Superior temporal gyrus (tissue), 1 donor: ENCODE measurements around the gene ZFP36L1.
A peak's percentile ranks its signal among the peaks of the same experiment; 100 is the strongest.

Source experiments
- DNase-seq: peaks from one replicate; pipeline ENCODE4 v3.0.0-alpha.2; 2016; ENCODE audit errors: extremely low spot score

ZFP36L1 gene

GRCh38 chr14:68795597-68796417, 2.9 kb upstream of the ZFP36L1 start:
- DNase-seq = no peak

DNA sequence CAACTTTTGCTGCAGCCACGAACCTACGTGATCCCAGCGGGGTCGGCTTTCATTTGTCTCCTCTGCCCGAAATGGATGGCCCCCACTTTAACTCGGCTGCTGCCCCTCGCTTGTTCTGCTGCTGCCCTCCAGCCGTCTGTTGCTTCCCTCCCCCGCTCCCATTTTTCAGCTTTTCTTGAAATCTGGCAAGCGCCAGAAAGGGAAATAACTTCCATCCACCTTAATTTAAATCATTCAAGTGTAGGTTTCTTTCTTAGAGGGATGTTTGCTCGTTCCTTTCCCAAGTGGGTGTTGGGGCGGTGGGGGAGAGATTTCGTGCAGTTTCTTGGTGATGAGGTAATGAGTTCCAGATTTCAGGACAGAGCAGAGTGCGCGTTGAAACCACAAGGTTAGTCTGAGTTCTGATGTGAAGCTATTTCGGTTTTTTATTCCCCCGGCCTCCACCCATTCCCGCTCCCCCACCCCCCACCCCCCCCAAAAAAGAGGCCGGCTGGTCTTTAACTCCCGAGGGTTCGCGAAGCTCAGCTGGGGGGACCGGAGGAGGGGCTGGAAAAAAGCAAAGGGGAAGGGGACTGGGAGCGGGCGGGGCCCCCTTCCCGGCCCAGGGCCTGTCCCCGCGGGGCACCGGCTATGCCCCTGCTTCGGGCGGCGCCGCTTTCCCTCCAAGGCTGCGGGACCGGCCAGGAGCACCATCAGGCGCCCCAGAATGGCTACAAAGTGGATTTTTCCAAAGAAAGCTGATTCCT, 2.2 kb upstream of the ZFP36L1 start:
- DNase-seq = no peak

GRCh38 chr14:68794130-68794850, 1.4 kb upstream of the ZFP36L1 start:
- DNase-seq = no peak

- DNase-seq = no peak
These were observed 865 bp upstream of the ZFP36L1 start for GRCh38 chr14:68793734-68794129.

- no peak for DNase-seq
These were observed 239 bp downstream of the ZFP36L1 start for GRCh38 chr14:68792678-68792978.

DNA sequence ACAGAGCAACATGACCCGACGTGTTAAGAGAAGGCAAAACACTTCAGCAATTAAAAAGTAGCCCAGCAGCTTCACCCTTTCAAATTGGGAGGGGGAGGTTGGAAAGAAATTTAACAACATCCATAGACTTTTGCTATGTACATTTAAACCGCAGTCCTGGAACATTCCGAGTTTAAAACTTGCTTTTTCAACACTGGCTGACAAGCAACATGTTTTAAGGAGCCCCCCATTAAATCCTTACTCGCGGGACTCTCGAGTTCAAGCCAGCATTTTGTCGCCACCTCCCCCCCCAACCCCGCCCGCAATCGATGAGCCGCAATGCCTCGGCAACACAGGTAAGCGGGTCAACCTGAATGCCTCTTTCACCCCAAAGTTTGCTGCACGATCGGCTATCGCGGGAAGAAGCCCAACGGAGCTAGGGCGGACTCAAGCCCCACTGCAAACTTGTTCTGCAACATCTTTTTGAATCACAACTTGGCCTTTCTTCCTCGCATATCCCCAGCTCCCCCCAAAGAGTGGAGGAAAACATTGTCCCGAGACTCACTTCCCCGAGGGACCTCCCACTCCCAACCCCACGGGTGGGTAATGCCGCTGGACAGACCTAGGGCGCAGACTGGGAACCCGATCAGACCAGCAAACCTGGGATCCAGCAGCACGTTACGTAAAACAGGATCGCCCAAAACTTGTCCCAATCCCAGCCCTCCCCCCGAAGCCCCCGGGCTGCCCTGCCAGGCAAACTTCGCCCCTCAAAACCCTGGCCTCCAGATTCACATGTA, 777 bp downstream of the ZFP36L1 start:
- DNase-seq = no peak

- no peak for DNase-seq
These were observed 1.6 kb downstream of the ZFP36L1 start for GRCh38 chr14:68791078-68791901.

GRCh38 chr14:68790644-68791077, 2.2 kb downstream of the ZFP36L1 start:
- DNase-seq = no peak

DNA sequence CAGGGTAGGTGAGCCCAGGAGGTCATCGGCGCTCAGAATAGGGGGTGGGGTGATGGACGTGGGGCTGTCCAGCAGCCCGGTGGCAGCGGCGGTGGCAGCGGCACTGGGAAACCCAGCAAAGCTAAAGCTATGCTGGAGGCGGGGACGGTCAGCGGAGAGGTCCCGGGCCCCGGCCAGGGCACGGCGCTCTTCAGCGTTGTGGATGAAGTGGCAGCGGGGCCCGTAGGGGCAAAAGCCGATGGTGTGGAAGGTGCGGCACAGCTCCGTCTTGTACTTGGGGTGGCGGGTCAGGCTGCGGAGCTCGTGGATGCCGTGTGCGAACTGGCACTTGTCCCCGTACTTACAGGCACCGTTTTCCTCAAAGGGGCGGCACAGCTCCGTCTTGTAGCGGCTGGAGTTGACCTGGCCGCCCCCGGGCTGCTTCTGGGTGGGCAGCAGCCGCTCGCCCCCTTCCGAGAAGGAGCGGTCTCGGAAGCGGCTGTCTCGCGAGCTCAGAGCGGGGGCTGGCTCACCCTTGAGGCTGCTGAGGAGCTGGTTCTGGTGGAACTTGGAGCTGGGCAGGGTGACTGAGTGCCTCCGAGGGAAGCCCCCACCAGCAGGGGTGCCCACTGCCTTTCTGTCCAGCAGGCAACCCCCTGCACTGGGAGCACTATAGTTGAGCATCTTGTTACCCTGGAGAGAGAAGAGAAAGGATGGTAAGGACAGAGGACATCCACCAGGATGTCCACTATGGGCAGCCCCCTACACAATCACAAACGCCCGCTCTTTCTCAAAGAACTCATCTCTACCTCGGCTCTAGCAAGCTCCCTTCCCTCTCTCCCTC, 2.8 kb downstream of the ZFP36L1 start:
- DNase-seq = no peak

DNA sequence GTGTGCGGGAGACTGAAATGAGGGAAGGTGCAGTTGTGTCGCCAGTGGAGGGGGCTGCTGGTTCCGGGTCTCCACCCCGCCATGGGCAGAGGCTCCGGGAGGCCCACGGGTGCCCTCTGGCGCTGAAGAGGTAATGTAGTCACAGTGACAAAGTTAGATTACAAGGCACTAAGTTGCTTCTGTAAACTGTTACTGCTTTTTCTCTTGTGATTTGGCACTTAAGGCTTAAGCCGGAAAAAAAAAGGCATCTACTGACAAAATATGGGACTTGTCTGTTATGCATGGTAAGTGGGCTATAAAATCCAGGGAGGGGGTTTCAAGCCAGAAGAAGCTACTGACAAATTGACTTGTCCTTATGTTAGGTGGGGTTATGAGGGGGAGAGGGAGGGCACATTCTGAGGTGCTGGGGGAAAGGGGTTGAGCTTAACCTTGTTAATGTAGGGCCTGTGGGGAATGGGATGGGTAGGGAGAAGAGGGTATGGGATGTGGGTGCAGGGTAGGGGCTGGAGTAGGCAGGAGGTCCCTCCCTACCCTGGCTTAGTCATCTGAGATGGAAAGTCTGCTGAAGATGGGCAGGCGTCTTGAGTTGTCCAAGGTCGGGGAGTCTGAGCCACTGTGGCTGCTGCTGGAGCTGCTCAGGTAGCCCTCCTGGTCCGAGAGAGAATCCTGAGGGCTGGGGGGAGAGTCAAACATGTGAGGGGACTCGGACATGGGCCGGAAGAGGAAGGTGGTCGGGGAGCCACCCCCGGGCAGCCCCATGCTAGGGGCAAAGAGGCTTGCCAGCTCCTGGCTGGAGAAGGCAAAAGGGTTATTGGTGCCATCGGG, 3.7 kb downstream of the ZFP36L1 start:
- peak; percentile 80 for DNase-seq

DNA sequence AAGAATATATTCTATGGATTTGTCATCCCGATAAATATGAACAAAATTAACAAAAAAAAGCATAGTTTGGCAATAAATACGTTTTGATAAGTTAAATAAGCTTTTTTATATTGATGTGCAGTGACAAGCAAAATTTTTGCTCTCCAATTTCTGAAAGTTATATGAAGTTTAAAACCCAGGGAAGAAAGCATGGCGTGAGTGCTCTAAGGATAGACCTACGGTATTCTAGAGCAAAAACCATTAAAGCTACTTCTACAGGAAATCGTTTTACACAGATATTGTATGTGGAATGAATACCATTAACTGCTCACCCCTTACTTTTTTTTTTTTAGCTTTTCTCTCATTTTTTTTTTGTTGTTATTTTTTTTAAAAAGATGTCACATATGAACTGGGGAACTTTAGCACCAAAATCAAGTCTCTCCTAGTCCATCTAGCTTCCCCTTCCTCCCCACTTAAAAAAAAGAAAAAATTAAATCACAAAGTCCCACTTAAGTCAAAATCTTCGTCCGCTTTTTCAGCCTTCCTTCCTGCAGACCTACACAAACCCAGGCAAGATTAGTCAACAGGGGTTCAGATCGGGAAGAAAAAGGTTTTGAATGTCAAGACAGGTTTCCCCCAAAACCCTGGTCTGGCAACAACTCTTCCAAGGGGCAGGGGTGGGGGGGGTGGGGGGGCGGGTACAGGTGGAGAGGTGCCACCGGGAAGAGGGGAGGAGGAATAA, 4.4 kb downstream of the ZFP36L1 start:
- peak; percentile 30 for DNase-seq

GRCh38 chr14:68787092-68787992, 5.5 kb downstream of the ZFP36L1 start:
- DNase-seq = no peak

DNA sequence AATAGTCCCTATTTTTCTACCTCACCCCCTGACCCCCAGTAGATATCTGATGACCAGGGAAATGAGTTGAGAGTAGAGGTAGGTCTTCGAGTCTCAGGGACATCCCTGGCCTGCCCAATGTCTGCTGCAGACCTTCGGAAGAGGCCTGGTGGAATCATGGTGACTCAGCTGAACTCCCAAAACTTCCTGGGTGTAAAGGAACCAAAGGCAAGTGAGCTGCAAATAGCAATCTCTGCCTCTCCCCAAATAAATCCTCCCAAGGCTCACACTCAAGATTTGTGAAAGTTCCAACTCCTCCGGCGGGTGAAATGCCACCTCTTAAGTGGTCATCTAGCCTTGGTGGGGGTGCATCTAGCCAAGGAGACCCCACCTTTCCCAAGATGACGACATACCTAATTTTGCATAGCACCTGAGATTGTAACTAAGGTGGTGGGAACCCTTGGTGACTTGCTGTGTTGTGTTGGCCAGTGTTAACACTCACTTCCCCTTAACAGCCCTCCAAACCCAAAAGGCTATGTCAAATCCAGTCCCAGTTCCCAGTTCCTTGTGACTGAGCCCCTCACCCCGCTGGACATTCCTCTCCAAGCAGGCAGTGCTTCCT, 6.3 kb downstream of the ZFP36L1 start:
- DNase-seq = no peak

DNA sequence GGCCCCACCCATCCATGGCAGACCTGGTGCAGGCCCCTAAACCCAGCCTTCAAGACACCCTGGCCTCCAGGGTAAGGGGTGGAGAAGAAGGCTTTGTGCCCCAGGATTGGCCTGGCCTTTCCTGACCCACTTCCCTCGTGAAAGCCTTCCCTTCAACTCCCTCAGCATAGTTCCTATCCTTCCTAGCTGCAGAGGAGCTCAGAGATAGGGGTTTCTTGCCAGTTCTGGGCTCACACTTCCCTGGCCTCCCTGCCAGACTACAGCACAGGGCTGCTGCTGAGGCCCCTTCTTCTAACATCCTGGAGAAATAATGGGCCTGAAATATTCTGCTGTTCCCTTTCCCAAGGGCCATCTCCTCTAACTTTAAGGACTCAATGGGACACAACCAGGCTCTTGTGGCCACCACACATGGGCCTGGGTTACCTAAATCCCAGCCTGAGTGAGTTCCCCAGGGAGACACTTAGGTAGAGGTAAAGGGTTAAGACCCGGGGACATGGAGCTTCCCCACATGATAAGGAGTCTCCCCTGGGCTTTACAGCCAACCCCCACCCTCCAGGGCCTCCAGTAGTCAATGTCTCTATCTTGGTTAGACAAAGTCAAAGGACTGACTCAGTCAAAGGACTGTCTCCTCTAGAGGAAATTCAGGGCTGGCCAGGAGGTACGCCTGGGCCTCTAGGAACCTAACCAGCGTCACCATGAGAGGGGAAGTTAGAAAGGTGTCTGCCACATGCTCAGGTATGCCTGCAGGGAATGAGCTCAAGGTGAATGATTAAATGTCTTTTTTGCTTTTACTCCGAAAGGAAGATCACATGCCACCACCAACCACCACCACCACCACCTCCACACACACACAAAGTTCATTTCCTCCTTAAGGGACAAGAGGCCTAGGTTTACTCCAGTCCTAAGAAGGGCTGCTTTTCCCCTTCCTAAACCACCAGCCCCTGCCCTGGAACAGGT, 7.1 kb downstream of the ZFP36L1 start:
- DNase-seq = no peak

- DNase-seq = no peak
These were observed 7.8 kb downstream of the ZFP36L1 start for GRCh38 chr14:68784978-68785533.
